ENCODE results near the gene PRR5L.
"Not testable (repeated sequence)": the region's sequence is repeated elsewhere in the genome, so short reads cannot be mapped to it uniquely, and the experiment has no call there.

Gene PRR5L

GRCh38 chr11:36469881-36470802 is 174.1 kb downstream of the PRR5L start:
- no peak for DNase-seq

GRCh38 chr11:36471577-36471976 is 175.5 kb downstream of the PRR5L start:
- DNase-seq: no peak

- DNase-seq: no peak
These were observed 179.1 kb downstream of the PRR5L start for GRCh38 chr11:36475192-36475591.

- DNase-seq: peak; percentile 59
These were observed 182.7 kb downstream of the PRR5L start for GRCh38 chr11:36478700-36479329.

GRCh38 chr11:36480833-36481232 is 184.7 kb downstream of the PRR5L start:
- no peak for DNase-seq

GRCh38 chr11:36483042-36483441 is 187.0 kb downstream of the PRR5L start:
- DNase-seq: not testable (repeated sequence)

GRCh38 chr11:36485298-36486002 is 189.4 kb downstream of the PRR5L start:
- no peak for DNase-seq

- no peak for DNase-seq
These were observed 191.5 kb downstream of the PRR5L start for GRCh38 chr11:36487619-36488018.

- no peak for DNase-seq
These were observed 192.0 kb downstream of the PRR5L start for GRCh38 chr11:36488096-36488495.

- DNase-seq: peak; percentile 14
These were observed 194.1 kb downstream of the PRR5L start for GRCh38 chr11:36490026-36490806.

GRCh38 chr11:36492724-36493304 is 196.7 kb downstream of the PRR5L start:
- peak; percentile 75 for DNase-seq

GRCh38 chr11:36493332-36493731 is 197.2 kb downstream of the PRR5L start:
- DNase-seq: peak; percentile 9

GRCh38 chr11:36498721-36499120 is 202.6 kb downstream of the PRR5L start:
- no peak for DNase-seq

- DNase-seq: no peak
These were observed 203.2 kb downstream of the PRR5L start for GRCh38 chr11:36499315-36499714.

GRCh38 chr11:36500315-36500721 is 204.2 kb downstream of the PRR5L start:
- peak; percentile 27 for DNase-seq

- DNase-seq: no peak
These were observed 205.1 kb downstream of the PRR5L start for GRCh38 chr11:36501236-36501635.

GRCh38 chr11:36507824-36508489 is 211.9 kb downstream of the PRR5L start:
- DNase-seq: no peak

- DNase-seq: no peak
These were observed 212.7 kb downstream of the PRR5L start for GRCh38 chr11:36508743-36509142.

GRCh38 chr11:36509201-36509639 is 213.1 kb downstream of the PRR5L start:
- DNase-seq: peak; percentile 76

- peak; percentile 85 for DNase-seq
These were observed 213.9 kb downstream of the PRR5L start, which contains the start of gene TRAF6 for GRCh38 chr11:36509694-36510593. TSS of gene TRAF6 (minus strand) at chr11:36510272. CDS start at chr11:36501515, 8,757 bp downstream.

- no peak for DNase-seq
These were observed 214.5 kb downstream of the PRR5L start for GRCh38 chr11:36510594-36510942.
